Lower leg skin (tissue), 4 donors: Measurements from ENCODE around the gene ZNF439. TPM values are rescaled to one million over a fixed set of nuclear protein-coding genes. Genes with fewer than 3 reads are reported as not detected.
"Not testable (repeated sequence)": the region's sequence is repeated elsewhere in the genome, so short reads cannot be mapped to it uniquely, and the experiment has no call there.

Experiments used
- DNase-seq, 2 donors: peaks; one replicate each; pipeline ENCODE4 v3.0.0-alpha.2; 2019; ENCODE audit warnings: low spot score in 2 of 2
- H3K4me3 ChIP-seq: fragments of 200-600 bp; sonication (generic); 2 replicates; pipeline ENCODE4 v1.5.1; 2017; ENCODE audit warnings: mild to moderate bottlenecking, low read depth; ENCODE audit not compliant: poor library complexity, severe bottlenecking
- CTCF ChIP-seq, 3 donors: fragments of 450-650 bp; IDR thresholded peaks; one replicate each; pipeline ENCODE4 v1.5.1; 2016; ENCODE audit warnings: antibody characterized with exemption in 3 of 3, mild to moderate bottlenecking in 3 of 3, moderate library complexity in 2 of 3
- POLR2A ChIP-seq, 2 donors: fragments of 450-650 bp; IDR thresholded peaks; one replicate each; pipeline ENCODE4 v1.6.1; 2016 to 2017; ENCODE audit warnings: antibody characterized with exemption in 2 of 2, mild to moderate bottlenecking in 1 of 2, moderate library complexity in 1 of 2
- WGBS, 2 donors: methylation state at CpG; one replicate each; pipeline ENCODE4 v1.1.5; 2018; 5-methylcytosine and 5-hydroxymethylcytosine counted together
- intact Hi-C: fragments of 100-400 bp; cut with DNase I; formaldehyde crosslinking; loops from one replicate; pipeline ENCODE4 v1.15.0; 2023; ENCODE audit warnings: low total_unique reads
- total RNA-seq, 4 donors: library from RNA; depleted of rRNA; stranded (reverse); fragments of >200 nt; gene quantifications; one replicate each; pipeline ENCODE4 v1.1.0, GENCODE V29; 2016

Gene ZNF439
- total RNA-seq, 4 donors from 2014 or later: 4.3 to 9.0 (median 7.5) TPM

DNA sequence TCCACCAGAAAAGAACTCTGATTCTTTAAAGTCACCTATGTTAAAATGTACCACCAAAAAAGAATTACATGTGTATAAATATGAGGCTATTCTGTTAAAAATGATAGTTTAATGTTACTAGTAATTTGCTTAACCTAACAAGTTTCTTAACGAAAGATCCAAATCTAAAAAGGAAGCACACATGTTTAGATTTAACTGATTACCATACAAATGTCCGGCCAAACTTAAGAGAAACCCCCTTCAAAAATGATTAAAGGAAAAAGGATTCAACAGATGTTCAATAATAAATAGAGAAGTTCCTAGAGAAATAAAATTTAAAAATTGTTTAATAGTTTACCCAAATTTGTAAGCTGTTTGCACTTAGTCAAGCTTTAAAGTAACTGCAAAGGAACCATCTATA lies 34.1 kb downstream of the ZNF439 start:
- no peak for DNase-seq
- TF ChIP-seq POLR2A (IDR thresholded peaks at IDR 0.05): no peak
- TF ChIP-seq CTCF (IDR thresholded peaks at IDR 0.05): no peak
- H3K4me3 ChIP-seq: no peak overlapping the region
- intact Hi-C loops: no loop called here
- WGBS, 2 donors: 57 to 70% methylated on average over 2 of the region's 2 CpGs

GRCh38 chr19:11887234-11887610 lies 38.7 kb downstream of the ZNF439 start:
- intact Hi-C loops: no loop called here
- 16 to 27% methylated on average over 7 of the region's 7 CpGs for WGBS, 2 donors

GRCh38 chr19:11887611-11888531 lies 39.3 kb downstream of the ZNF439 start, which contains the start of gene ZNF69:
ZNF69 (plus strand) TSS chr19:11887782; CDS start chr19:11887924, 142 bp downstream.
- intact Hi-C loops: no loop called here
- peak; percentile 79 to 97 for DNase-seq
- 0 to 3% methylated on average over 25 to 46 of the region's 56 CpGs for WGBS, 2 donors
- H3K4me3 ChIP-seq: peak within 1 kb of the TSS; percentile 69
- no peak for TF ChIP-seq CTCF (IDR thresholded peaks at IDR 0.05)
- no peak for TF ChIP-seq POLR2A (IDR thresholded peaks at IDR 0.05)

More at GRCh38 chr19:11887234-11887610, 38.7 kb downstream of the ZNF439 start:
- TF ChIP-seq CTCF (IDR thresholded peaks at IDR 0.05) (no peak), POLR2A (IDR thresholded peaks at IDR 0.05) (no peak)
- H3K4me3 ChIP-seq: peak overlapping the region; percentile 69
- no peak for DNase-seq

DNA sequence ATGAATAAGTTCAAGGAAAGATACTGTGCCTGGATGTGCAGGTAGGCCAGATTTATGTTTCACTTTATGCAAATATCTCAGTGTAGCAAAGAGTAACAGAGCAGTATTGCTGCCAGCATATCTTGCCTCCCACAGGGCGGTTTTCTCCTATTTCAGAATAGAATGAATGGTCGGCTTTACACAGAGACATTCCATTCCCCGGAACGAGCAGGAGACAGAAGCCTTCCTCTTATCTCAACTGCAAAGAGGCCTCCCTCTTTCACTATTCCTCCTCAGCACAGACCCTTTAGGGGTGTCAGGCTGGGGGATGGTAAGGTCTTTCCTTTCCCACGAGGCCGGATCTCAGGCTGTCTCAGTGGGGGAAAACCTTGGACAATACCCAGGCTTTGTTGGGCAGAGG lies 41.4 kb downstream of the ZNF439 start:
- intact Hi-C loops, DNase-seq, H3K4me3 ChIP-seq: not testable (repeated sequence)
- WGBS, 2 donors: 76 to 86% methylated on average over 6 of the region's 6 CpGs

- H3K4me3 ChIP-seq: no peak overlapping the region
- intact Hi-C loops: no loop called here
- WGBS, 2 donors: 91 to 96% methylated on average over 5 of the region's 5 CpGs
- no peak for TF ChIP-seq POLR2A (IDR thresholded peaks at IDR 0.05)
- TF ChIP-seq CTCF (IDR thresholded peaks at IDR 0.05): no peak
- no peak for DNase-seq
Observed at GRCh38 chr19:11890634-11891033, 42.1 kb downstream of the ZNF439 start.

GRCh38 chr19:11894851-11895250 lies 46.3 kb downstream of the ZNF439 start:
- no peak overlapping the region for H3K4me3 ChIP-seq
- no peak for DNase-seq
- intact Hi-C loops: no loop called here
- TF ChIP-seq POLR2A (IDR thresholded peaks at IDR 0.05) (no peak), CTCF (IDR thresholded peaks at IDR 0.05) (no peak)
- WGBS, 2 donors: 95 to 96% methylated on average over 6 of the region's 6 CpGs
